Right ventricle myocardium superior (tissue), 1 donor: ENCODE results near the gene ANKRD36C. TPM values are rescaled to one million over a fixed set of nuclear protein-coding genes. Genes with fewer than 3 reads are reported as not detected.
"Not testable (repeated sequence)": the region's sequence is repeated elsewhere in the genome, so short reads cannot be mapped to it uniquely, and the experiment has no call there.

Source experiments
- ATAC-seq: fragments of 200-7000 bp; cut with Tn5 transposase; one replicate; pipeline ENCODE4 v1.9.1; 2020; ENCODE audit warnings: mild to moderate bottlenecking; ENCODE audit not compliant: poor library complexity
- DNase-seq: peaks from one replicate; pipeline ENCODE4 v3.0.0-alpha.2; 2020
- intact Hi-C: fragments of 100-400 bp; cut with DNase I; formaldehyde crosslinking; loops from one replicate; pipeline ENCODE4 v1.11.2; 2022
- total RNA-seq: library from RNA; stranded (reverse); fragmentation: NEBNext Ultra II Directional; extraction: Animal tissue kit (Norgen Biotek cat#: 25700); gene quantifications from one replicate; pipeline ENCODE4 v1.2.1, GENCODE V29; 2021
- donor health status: DM: no; HTN: yes; CAD: no; lungs with severe emphysema.

Gene ANKRD36C
- total RNA-seq, 1 donor from 2014 or later, result 4.9 TPM

DNA sequence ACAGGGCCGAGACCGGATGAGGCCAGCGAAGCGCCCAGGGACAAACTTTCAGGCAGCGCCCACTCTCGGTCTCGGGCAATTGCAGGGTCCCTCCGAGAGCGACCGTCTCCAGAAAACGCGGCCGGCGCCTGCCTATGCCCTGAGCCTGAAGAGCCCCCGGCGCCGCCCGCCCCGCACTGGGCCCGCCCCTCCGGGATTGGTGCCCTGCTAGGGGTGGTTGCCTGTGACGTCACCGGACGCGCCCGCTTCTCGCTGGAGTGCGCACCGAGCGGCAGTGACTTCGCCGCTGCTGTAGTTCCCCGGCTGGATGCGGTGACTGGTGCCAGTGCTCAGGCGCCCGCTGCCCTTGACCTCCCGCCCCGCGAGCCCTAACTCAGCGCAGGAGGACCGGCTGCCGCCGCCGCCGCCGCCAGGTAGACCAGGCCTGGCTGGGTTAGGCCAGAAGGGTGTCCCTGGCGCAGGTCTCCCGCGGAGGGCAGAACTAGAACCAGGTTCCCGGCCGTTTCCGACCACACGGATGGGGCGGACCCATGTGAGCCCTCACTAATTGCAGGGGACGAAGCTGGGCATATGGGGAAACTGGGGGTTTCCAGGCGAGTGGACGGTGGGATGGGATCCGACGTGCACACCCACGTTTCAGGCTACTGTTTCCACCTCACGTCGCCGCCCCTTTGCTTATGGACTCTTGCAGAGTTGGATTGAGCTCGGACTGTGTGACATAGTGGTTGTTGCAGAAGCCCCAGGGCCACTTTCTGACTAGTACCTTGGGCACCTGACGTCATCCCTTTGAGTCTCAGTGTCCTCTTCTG, 18.9 kb upstream of the ANKRD36C start:
- DNase-seq (peak; percentile 99), ATAC-seq (peak; percentile 99)
- intact Hi-C loops, result not testable (repeated sequence)

- intact Hi-C loops, DNase-seq: not testable (repeated sequence)
- peak; percentile 22 for ATAC-seq
These were observed 18.2 kb upstream of the ANKRD36C start for GRCh38 chr2:96009833-96010232.

- ATAC-seq, DNase-seq, intact Hi-C loops: not testable (repeated sequence)
These were observed 16.4 kb upstream of the ANKRD36C start for GRCh38 chr2:96008051-96008450.

- intact Hi-C loops, DNase-seq, ATAC-seq: not testable (repeated sequence)
These were observed 14.6 kb upstream of the ANKRD36C start for GRCh38 chr2:96006248-96006647.

- intact Hi-C loops, DNase-seq: not testable (repeated sequence)
- peak; percentile 92 for ATAC-seq
These were observed 1.1 kb upstream of the ANKRD36C start for GRCh38 chr2:95992520-95993272.

GRCh38 chr2:95992102-95992501, 478 bp upstream of the ANKRD36C start:
- DNase-seq, intact Hi-C loops: not testable (repeated sequence)
- peak; percentile 86 for ATAC-seq

DNA sequence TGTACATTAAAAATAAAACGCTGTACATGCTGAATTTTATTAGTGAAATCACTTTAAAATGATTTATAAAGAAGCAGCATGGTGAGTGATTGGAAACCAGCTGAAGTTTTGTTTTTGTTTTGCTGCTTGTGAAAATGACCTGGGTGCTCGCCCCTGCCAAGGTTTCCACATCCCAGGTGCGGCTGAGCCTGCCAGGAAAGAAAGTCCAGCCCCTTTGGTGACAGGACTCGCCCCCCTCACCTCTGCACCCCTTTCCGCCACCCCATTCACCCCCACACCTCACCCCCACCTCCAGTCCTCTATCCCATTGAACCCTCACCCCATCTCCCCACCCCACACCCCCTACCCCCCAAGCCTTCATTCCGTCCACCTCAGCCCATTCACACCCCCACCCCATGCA, 740 bp downstream of the ANKRD36C start:
- intact Hi-C loops, ATAC-seq, DNase-seq: not testable (repeated sequence)

DNA sequence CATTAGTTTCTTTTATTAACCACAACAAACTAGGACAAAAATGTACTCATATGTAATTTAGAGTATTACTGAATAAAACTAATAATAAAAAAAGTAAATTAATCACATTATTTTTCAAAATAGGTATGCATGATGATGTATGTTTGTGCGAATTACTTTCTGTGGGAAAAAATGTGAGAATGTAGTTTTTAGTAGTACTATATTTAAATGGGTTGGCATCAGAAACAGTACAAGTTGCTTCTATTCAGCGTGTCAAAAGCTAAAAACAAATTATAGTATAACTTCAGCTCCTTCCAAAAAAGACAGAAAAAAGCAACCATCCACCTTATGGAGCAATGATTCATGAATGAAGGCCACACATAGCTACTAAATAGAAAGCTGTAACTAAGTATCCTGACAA, 40.0 kb downstream of the ANKRD36C start:
- intact Hi-C loops, DNase-seq, ATAC-seq: not testable (repeated sequence)

- ATAC-seq, intact Hi-C loops, DNase-seq: not testable (repeated sequence)
These were observed 43.6 kb downstream of the ANKRD36C start for GRCh38 chr2:95948039-95948438.

DNA sequence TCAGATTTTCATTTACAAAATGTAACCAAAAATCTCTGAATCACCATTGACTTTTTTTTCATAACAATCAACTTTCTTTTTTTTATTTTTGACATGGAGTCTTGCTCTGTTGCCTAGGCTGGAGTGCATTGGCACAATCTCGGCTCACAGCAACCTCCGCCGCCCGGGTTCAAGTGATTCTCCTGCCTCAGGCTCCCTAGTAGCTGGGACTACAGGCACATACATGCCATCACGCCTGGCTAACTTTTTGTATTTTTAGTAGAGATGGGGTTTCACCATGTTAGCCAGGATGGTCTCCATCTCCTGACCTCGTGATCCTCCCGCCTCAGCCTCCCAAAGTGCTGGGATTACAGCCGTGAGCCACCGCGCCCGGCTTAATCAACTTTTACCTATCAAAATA, 51.7 kb downstream of the ANKRD36C start:
- peak; percentile 24 for DNase-seq
- ATAC-seq, intact Hi-C loops: not testable (repeated sequence)

DNA sequence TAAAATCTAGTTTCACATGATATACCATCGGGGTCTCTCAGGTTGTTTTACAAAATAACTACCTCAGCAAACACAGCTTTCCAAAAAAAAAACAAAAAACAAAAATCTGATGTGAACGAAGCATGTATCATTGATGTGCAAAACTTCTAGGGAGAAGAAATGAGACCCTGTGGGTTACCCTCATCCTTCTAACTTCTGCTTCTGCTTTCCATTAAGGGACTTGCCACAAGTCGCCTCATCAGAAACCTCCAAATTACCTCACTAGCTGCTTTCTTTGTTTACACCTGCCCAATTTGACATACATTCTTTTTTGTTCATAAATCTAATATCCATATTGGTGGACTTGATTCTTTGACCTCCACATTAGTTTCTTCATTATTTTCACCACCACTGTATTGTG, 60.9 kb downstream of the ANKRD36C start:
- ATAC-seq, DNase-seq, intact Hi-C loops: not testable (repeated sequence)

GRCh38 chr2:95917007-95917406, 74.6 kb downstream of the ANKRD36C start:
- DNase-seq, ATAC-seq, intact Hi-C loops: not testable (repeated sequence)

DNA sequence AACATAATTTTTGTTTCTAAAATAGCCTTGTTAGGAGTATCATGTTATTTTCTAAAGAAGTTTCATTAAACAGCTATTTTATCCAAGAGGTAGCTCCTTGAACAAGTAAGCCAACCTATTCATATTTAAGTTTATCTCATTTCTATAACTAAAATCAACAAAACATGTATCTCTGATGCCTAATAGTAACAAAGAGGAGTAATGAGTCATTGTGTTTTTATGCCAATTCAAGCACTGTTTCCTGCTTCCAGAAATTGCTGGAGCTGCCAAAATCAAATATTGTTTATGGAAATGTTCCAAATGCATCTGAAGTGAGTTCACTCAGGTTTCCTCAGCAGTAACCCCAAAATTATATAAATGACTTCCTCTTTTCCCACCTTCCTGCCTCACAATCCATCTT, 76.5 kb downstream of the ANKRD36C start:
- ATAC-seq, intact Hi-C loops, DNase-seq: not testable (repeated sequence)

GRCh38 chr2:95911431-95911830, 80.2 kb downstream of the ANKRD36C start:
- ATAC-seq, intact Hi-C loops, DNase-seq: not testable (repeated sequence)

DNA sequence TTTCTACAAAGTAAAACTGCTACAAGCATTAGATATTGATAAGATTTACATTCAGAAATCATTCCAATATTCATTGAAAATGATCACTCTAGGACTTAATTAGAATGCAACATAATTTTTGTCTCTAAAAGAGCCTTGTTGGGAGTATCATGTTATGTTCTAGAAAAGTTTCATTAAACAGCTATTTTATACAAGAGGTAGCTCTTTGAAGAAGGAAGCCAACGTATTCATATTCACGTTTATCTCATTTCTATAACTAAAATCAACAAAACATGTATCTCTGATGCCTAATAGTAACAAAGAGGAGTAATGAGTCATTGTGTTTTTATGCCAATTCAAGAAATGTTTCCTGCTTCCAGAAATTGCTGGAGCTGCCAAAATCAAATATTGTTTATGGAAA, 97.2 kb downstream of the ANKRD36C start:
- intact Hi-C loops, ATAC-seq, DNase-seq: not testable (repeated sequence)

DNA sequence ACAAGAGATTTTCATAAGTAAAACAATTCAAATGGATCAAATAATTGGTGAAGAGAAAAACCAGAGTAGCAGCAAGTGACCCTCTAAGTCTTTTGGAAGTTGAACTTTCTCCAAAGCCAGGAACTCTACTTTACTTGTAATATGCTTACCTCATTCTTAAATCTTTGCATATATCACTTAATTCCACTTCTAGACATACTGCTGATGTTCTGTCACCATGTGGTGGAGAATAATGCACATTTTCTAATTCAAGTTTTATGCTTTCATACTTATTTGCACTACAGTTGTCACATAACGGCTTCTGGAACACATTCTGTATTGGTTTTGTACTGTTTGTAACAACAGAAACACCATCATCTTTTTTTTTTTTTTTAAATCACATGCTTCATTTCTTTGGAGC, 123.7 kb downstream of the ANKRD36C start:
- intact Hi-C loops, ATAC-seq: not testable (repeated sequence)

GRCh38 chr2:95867047-95867677, 124.5 kb downstream of the ANKRD36C start:
- ATAC-seq, intact Hi-C loops, DNase-seq: not testable (repeated sequence)

More for the DNA sequence above, 123.7 kb downstream of the ANKRD36C start:
- not testable (repeated sequence) for DNase-seq

- intact Hi-C loops, result not testable (repeated sequence)
These were observed 129.5 kb downstream of the ANKRD36C start for GRCh38 chr2:95862121-95862520.

DNA sequence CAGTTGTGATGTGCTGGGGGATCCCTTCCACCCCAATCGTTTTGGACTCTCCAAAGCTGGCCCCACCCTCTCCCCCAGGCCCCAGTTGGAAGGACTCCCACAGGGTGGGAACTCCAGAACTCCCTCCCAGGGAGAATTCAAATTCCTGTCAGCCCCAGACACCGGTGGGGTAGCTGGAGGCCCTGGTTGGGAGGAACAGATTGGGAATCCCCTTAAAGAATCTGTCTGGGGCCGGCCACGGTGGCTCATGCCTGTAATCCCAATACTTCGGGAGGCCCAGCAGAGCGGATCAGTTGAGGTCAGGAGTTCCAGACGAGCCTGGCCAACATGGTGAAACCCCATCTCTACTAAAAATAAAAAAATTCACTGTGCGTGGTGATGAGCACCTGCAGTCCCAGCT, 155.5 kb downstream of the ANKRD36C start:
- ATAC-seq, result no peak
- intact Hi-C loops, result no loop called here
- DNase-seq, result no peak

More at GRCh38 chr2:95862121-95862520, 129.5 kb downstream of the ANKRD36C start:
- ATAC-seq, DNase-seq: not testable (repeated sequence)
